Small intestine (tissue), 7 donors: Measurements from ENCODE around the gene FAM72B. TPM values are rescaled to one million over a fixed set of nuclear protein-coding genes. Genes with fewer than 3 reads are reported as not detected.
"Not testable (repeated sequence)": the region's sequence is repeated elsewhere in the genome, so short reads cannot be mapped to it uniquely, and the experiment has no call there.

ENCODE experiments used
- DNase-seq, 2 donors: peaks; one replicate each; pipeline versions ENCODE4 v3.0.0 to v3.0.0-alpha.2; 2013
- FAIRE-seq: peaks from 2 replicates; lab custom pipeline; 2012; peaks lifted over from hg19 to GRCh38; lab: Jason Lieb, UNC
- H3K27ac ChIP-seq, 3 donors: one replicate each; pipeline ENCODE4 v1.5.1; 2013; ENCODE audit warnings: low read length in 2 of 3, mild to moderate bottlenecking in 2 of 3, control low read depth in 1 of 3, inconsistent platforms in 1 of 3, low read depth in 1 of 3, moderate library complexity in 1 of 3
- H3K27me3 ChIP-seq, 3 donors: one replicate each; pipeline ENCODE4 v1.6.1; 2013; ENCODE audit warnings: low read length in 3 of 3, inconsistent platforms in 1 of 3; ENCODE audit not compliant: control insufficient read depth in 3 of 3, insufficient read depth in 3 of 3
- H3K36me3 ChIP-seq, 3 donors: one replicate each; pipeline ENCODE4 v1.6.1; 2013; ENCODE audit warnings: low read length in 3 of 3, inconsistent platforms in 1 of 3, low read depth in 1 of 3, mild to moderate bottlenecking in 1 of 3, moderate library complexity in 1 of 3; ENCODE audit not compliant: control insufficient read depth in 3 of 3, insufficient read depth in 2 of 3
- H3K4me1 ChIP-seq, 3 donors: one replicate each; pipeline ENCODE4 v1.6.1; 2013; ENCODE audit warnings: low read length in 2 of 3, inconsistent platforms in 1 of 3, low read depth in 1 of 3, mild to moderate bottlenecking in 1 of 3, moderate library complexity in 1 of 3; ENCODE audit not compliant: control insufficient read depth in 3 of 3, insufficient read depth in 2 of 3
- H3K4me3 ChIP-seq, 3 donors: one replicate each; pipeline ENCODE4 v1.5.1; 2013; ENCODE audit warnings: low read length in 3 of 3, control low read depth in 1 of 3, inconsistent platforms in 1 of 3, low read depth in 1 of 3, mild to moderate bottlenecking in 1 of 3, moderate library complexity in 1 of 3
- H3K9me3 ChIP-seq, 2 donors: one replicate each; pipeline ENCODE4 v1.6.1; 2013; ENCODE audit warnings: low read depth in 1 of 2, low read length in 1 of 2; ENCODE audit not compliant: control insufficient read depth in 2 of 2, insufficient read depth in 1 of 2
- WGBS, 3 donors: extraction: QIAGEN DNeasy Blood & Tissue Kit; methylation state at CpG; one replicate each; pipeline ENCODE4 v1.1.7; 2013; 5-methylcytosine and 5-hydroxymethylcytosine counted together
- polyA plus RNA-seq, 4 donors: library from polyadenylated mRNA; stranded (reverse) in 3 of 4; unstranded in 1 of 4; fragments of 200-250 nt in 3 of 4; fragments of 120-200 nt in 1 of 4; gene quantifications; one replicate each; pipeline versions ENCODE4 v1.2.1 to v1.2.3, GENCODE V29; 2013
- donor health status: healthy with polysubstance abuse.
- donor health status: control.
- donor health status: control.
- donor health status: Bipolar disorder and iron deficiency.
- donor health status: healthy.

Gene FAM72B
- polyA plus RNA-seq, 4 donors: 0.22 to 3.6 (median 2.1) TPM; not detected in 1

- H3K4me1 ChIP-seq, FAIRE-seq, H3K36me3 ChIP-seq, H3K27me3 ChIP-seq, H3K9me3 ChIP-seq, H3K27ac ChIP-seq, H3K4me3 ChIP-seq, DNase-seq: not testable (repeated sequence)
- WGBS, 3 donors: 78 to 89% (median 88%) methylated on average over 2 to 4 of the region's 5 CpGs
Measured at GRCh38 chr1:121163850-121164757, 20.0 kb downstream of the FAM72B start.

GRCh38 chr1:121161199-121161901, 22.8 kb downstream of the FAM72B start:
- not testable (repeated sequence) for H3K4me1 ChIP-seq, FAIRE-seq, H3K27ac ChIP-seq, H3K27me3 ChIP-seq, H3K9me3 ChIP-seq, H3K36me3 ChIP-seq, DNase-seq, H3K4me3 ChIP-seq
- WGBS, 3 donors: 88 to 92% (median 88%) methylated on average over 3 of the region's 6 CpGs

GRCh38 chr1:121160118-121160517, 24.0 kb downstream of the FAM72B start:
- H3K27ac ChIP-seq, H3K4me3 ChIP-seq, H3K36me3 ChIP-seq, H3K4me1 ChIP-seq, DNase-seq, FAIRE-seq, H3K9me3 ChIP-seq, H3K27me3 ChIP-seq: not testable (repeated sequence)
- 79 to 96% (median 85%) methylated on average over 2 of the region's 2 CpGs for WGBS, 3 donors

- not testable (repeated sequence) for FAIRE-seq, H3K36me3 ChIP-seq, H3K27ac ChIP-seq, H3K4me1 ChIP-seq, H3K27me3 ChIP-seq, H3K9me3 ChIP-seq, H3K4me3 ChIP-seq, DNase-seq
- WGBS, 3 donors: 63 to 78% methylated on average over 1 of the region's 2 CpGs; no CpG with 5 or more reads in 1 of the 3 donors
Measured at GRCh38 chr1:121157609-121158008, 26.5 kb downstream of the FAM72B start.

- H3K4me1 ChIP-seq, H3K36me3 ChIP-seq, H3K27me3 ChIP-seq, DNase-seq, H3K27ac ChIP-seq, H3K9me3 ChIP-seq, FAIRE-seq, H3K4me3 ChIP-seq: not testable (repeated sequence)
- no CpG with 5 or more reads among the region's 4 CpGs for WGBS, 3 donors
Measured at GRCh38 chr1:121156958-121157603, 27.1 kb downstream of the FAM72B start.

- 90 to 92% (median 91%) methylated on average over 6 of the region's 6 CpGs for WGBS, 3 donors
- not testable (repeated sequence) for H3K4me1 ChIP-seq, FAIRE-seq, H3K27ac ChIP-seq, H3K36me3 ChIP-seq, H3K4me3 ChIP-seq, H3K9me3 ChIP-seq, H3K27me3 ChIP-seq
- DNase-seq: peak; percentile 0 to 2
Measured at GRCh38 chr1:121155671-121156358, 28.3 kb downstream of the FAM72B start.

- not testable (repeated sequence) for H3K27ac ChIP-seq, DNase-seq, H3K9me3 ChIP-seq, FAIRE-seq, H3K27me3 ChIP-seq, H3K4me3 ChIP-seq, H3K4me1 ChIP-seq, H3K36me3 ChIP-seq
- whole genome bisulfite sequencing, 3 donors: 88 to 94% (median 91%) methylated on average over 1 of the region's 2 CpGs
Measured at GRCh38 chr1:121154811-121155210, 29.3 kb downstream of the FAM72B start.

- H3K36me3 ChIP-seq, FAIRE-seq, H3K4me3 ChIP-seq: not testable (repeated sequence)
Measured at GRCh38 chr1:121152788-121153187, 31.4 kb downstream of the FAM72B start.

More at GRCh38 chr1:121152788-121153187, 31.4 kb downstream of the FAM72B start:
- H3K27ac ChIP-seq, H3K4me1 ChIP-seq, H3K27me3 ChIP-seq, H3K9me3 ChIP-seq, DNase-seq: not testable (repeated sequence)
